ENCODE data around the gene GON4L. TPM values are rescaled to one million over a fixed set of nuclear protein-coding genes. Genes with fewer than 3 reads are reported as not detected.

GON4L gene
- total and polyA plus RNA-seq, 2 experiments from 2014 or later, result 45.2 to 93.1 TPM

DNA sequence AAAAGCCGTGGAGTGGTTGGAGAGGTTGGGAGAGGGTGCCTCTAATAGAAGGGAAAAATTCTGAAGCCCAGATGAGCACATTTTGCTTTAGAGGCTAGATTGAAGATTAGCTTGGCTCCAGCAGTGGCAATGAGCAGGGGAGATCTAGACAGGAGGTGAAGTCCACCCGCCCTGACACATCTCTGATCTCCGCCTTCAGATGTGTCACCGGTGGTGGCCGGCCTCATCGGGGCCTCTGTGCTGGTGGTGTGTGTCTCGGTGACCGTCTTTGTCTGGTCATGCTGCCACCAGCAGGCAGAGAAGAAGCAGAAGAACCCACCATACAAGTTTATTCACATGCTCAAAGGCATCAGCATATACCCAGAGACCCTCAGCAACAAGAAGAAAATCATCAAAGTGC lies 10.8 kb upstream of the GON4L start:
- Mint-ChIP-seq H3K27ac (no peak overlapping the region), H3K4me3 (no peak overlapping the region), H3K4me1 (no peaks in the 10 kb centered on the region), H3K36me3 (ENCODE audit: low read depth) (no peaks in the 10 kb centered on the region; the same call in 2 of the 3 replicates), H3K9me3 (no peaks in the 10 kb centered on the region; the same call in 2 of the 3 replicates), H3K27me3 (ENCODE audit: insufficient read depth, low read depth, poor library complexity) (peaks cover 2% of the 10 kb centered on the region)
- Histone ChIP-seq H3K27ac (ENCODE audit: low read depth) (no peak overlapping the region), H3K9me2 (ENCODE audit: insufficient read depth) (0 out of 2 replicates have a peak, but pooled peaks cover 4% of the 10 kb centered on the region), H3K4me2 (no peak overlapping the region), H3F3A (replicated peaks; ENCODE audit: low read depth) (no peaks in the 10 kb centered on the region), H3K4me3 (no peak overlapping the region), H2AFZ (no peak overlapping the region), H3K4me1 (ENCODE audit: insufficient read depth) (no peaks in the 10 kb centered on the region), H3K36me3 (ENCODE audit: insufficient read depth) (no peaks in the 10 kb centered on the region), H3K79me2 (replicated peaks; ENCODE audit: insufficient read depth) (no peaks in the 10 kb centered on the region), H3K27me3 (ENCODE audit: insufficient read depth) (no peaks in the 10 kb centered on the region), H4K20me1 (replicated peaks; ENCODE audit: insufficient read depth) (no peaks in the 10 kb centered on the region; the same call in 1 of the 2 replicates)
- no peak for ATAC-seq
- TF ChIP-seq NANOG (IDR thresholded peaks at IDR 0.05; ENCODE audit: borderline replicate concordance), result no peak
- TF ChIP-seq EZH2phosphoT487 (IDR thresholded peaks at IDR 0.05; ENCODE audit: unreplicated experiment), result no peak
- TF ChIP-seq STAT1 (IDR thresholded peaks at IDR 0.05; ENCODE audit: unreplicated experiment), result no peak
- no peak for TF ChIP-seq EZH2 (IDR thresholded peaks at IDR 0.05; ENCODE audit: low read depth, unreplicated experiment)
- no peak for DNase-seq (ENCODE audit: low spot score)

DNA sequence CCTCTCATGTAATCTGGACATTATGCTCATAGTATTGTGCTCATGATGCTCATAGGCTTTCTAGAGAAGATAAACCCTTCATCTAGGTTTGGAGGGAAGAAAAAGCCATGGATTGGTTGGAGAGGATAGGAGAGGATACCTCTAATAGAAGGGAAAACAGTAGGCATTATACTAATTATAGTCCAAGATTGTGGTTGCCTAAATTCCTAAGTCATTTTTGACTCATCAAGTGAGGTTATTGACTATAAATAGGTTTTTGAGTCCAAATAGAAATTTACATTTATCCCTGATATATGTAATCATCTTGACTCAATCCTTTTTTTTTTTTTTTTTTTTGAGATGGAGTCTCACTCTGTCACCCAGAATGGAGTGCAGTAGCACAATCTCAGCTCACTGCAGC lies 7.4 kb upstream of the GON4L start:
- no peak overlapping the region for H3K4me2 ChIP-seq
- H3K4me1 Mint-ChIP-seq, result peaks cover 6% of the 10 kb centered on the region
- H3K36me3 ChIP-seq (ENCODE audit: insufficient read depth), result no peaks in the 10 kb centered on the region
- H3K27ac ChIP-seq (ENCODE audit: low read depth), result no peak overlapping the region
- no peak overlapping the region for H2AFZ ChIP-seq
- no peak for ATAC-seq
- no peaks in the 10 kb centered on the region for H4K20me1 ChIP-seq (replicated peaks; ENCODE audit: insufficient read depth)
- H3K4me1 ChIP-seq (ENCODE audit: insufficient read depth), result peaks cover 5% of the 10 kb centered on the region
- no peaks in the 10 kb centered on the region for H3K9me3 Mint-ChIP-seq
- H3F3A ChIP-seq (replicated peaks; ENCODE audit: low read depth), result peaks cover 5% of the 10 kb centered on the region
- no peak overlapping the region for H3K4me3 ChIP-seq
- no peaks in the 10 kb centered on the region for H3K27me3 ChIP-seq (ENCODE audit: insufficient read depth)
- 0 out of 2 replicates have a peak, but pooled peaks cover 4% of the 10 kb centered on the region for H3K9me2 ChIP-seq (ENCODE audit: insufficient read depth)
- H3K4me3 Mint-ChIP-seq, result no peak overlapping the region
- H3K27me3 Mint-ChIP-seq (ENCODE audit: insufficient read depth, low read depth, poor library complexity), result peaks cover 8% of the 10 kb centered on the region
- no peaks in the 10 kb centered on the region; the same call in 2 of the 3 replicates for H3K36me3 Mint-ChIP-seq (ENCODE audit: low read depth)
- H3K79me2 ChIP-seq (replicated peaks; ENCODE audit: insufficient read depth), result no peaks in the 10 kb centered on the region
- no peak overlapping the region for H3K27ac Mint-ChIP-seq
- DNase-seq (ENCODE audit: low spot score), result no peak
- no peak for TF ChIP-seq JUNB (IDR thresholded peaks at IDR 0.05; ENCODE audit: unreplicated experiment)
- no peak for TF ChIP-seq NANOG (IDR thresholded peaks at IDR 0.05; ENCODE audit: borderline replicate concordance)
- TF ChIP-seq STAT1 (IDR thresholded peaks at IDR 0.05; ENCODE audit: unreplicated experiment), result no peak
- TF ChIP-seq, protein P1, sequence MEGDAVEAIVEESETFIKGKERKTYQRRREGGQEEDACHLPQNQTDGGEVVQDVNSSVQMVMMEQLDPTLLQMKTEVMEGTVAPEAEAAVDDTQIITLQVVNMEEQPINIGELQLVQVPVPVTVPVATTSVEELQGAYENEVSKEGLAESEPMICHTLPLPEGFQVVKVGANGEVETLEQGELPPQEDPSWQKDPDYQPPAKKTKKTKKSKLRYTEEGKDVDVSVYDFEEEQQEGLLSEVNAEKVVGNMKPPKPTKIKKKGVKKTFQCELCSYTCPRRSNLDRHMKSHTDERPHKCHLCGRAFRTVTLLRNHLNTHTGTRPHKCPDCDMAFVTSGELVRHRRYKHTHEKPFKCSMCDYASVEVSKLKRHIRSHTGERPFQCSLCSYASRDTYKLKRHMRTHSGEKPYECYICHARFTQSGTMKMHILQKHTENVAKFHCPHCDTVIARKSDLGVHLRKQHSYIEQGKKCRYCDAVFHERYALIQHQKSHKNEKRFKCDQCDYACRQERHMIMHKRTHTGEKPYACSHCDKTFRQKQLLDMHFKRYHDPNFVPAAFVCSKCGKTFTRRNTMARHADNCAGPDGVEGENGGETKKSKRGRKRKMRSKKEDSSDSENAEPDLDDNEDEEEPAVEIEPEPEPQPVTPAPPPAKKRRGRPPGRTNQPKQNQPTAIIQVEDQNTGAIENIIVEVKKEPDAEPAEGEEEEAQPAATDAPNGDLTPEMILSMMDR (conservative IDR thresholded peaks at IDR 0.05; ENCODE audit: low read depth in 2 of 2), result no peak
- TF ChIP-seq CREB1 (CRISPR knock-in tag; IDR thresholded peaks at IDR 0.05; ENCODE audit: low read depth), result no peak
- no peak for TF ChIP-seq EZH2phosphoT487 (IDR thresholded peaks at IDR 0.05; ENCODE audit: unreplicated experiment)
- TF ChIP-seq POLR2AphosphoS5 (IDR thresholded peaks at IDR 0.05; ENCODE audit: low read depth), result no peak
- TF ChIP-seq ZNF114 (CRISPR knock-in tag; IDR thresholded peaks at IDR 0.05), result no peak
- TF ChIP-seq, protein P2, sequence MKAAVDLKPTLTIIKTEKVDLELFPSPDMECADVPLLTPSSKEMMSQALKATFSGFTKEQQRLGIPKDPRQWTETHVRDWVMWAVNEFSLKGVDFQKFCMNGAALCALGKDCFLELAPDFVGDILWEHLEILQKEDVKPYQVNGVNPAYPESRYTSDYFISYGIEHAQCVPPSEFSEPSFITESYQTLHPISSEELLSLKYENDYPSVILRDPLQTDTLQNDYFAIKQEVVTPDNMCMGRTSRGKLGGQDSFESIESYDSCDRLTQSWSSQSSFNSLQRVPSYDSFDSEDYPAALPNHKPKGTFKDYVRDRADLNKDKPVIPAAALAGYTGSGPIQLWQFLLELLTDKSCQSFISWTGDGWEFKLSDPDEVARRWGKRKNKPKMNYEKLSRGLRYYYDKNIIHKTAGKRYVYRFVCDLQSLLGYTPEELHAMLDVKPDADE (IDR thresholded peaks at IDR 0.05), result no peak
- no peak for TF ChIP-seq EZH2 (IDR thresholded peaks at IDR 0.05; ENCODE audit: low read depth, unreplicated experiment)
- TF ChIP-seq, protein P3, sequence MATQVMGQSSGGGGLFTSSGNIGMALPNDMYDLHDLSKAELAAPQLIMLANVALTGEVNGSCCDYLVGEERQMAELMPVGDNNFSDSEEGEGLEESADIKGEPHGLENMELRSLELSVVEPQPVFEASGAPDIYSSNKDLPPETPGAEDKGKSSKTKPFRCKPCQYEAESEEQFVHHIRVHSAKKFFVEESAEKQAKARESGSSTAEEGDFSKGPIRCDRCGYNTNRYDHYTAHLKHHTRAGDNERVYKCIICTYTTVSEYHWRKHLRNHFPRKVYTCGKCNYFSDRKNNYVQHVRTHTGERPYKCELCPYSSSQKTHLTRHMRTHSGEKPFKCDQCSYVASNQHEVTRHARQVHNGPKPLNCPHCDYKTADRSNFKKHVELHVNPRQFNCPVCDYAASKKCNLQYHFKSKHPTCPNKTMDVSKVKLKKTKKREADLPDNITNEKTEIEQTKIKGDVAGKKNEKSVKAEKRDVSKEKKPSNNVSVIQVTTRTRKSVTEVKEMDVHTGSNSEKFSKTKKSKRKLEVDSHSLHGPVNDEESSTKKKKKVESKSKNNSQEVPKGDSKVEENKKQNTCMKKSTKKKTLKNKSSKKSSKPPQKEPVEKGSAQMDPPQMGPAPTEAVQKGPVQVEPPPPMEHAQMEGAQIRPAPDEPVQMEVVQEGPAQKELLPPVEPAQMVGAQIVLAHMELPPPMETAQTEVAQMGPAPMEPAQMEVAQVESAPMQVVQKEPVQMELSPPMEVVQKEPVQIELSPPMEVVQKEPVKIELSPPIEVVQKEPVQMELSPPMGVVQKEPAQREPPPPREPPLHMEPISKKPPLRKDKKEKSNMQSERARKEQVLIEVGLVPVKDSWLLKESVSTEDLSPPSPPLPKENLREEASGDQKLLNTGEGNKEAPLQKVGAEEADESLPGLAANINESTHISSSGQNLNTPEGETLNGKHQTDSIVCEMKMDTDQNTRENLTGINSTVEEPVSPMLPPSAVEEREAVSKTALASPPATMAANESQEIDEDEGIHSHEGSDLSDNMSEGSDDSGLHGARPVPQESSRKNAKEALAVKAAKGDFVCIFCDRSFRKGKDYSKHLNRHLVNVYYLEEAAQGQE (IDR thresholded peaks at IDR 0.05; ENCODE audit: unreplicated experiment), result no peak
- no peak for TF ChIP-seq ZNF331 (CRISPR knock-in tag; IDR thresholded peaks at IDR 0.05; ENCODE audit: low read depth)
